Placental pericyte (primary cell): ENCODE results near the gene FADD. TPM values are rescaled to one million over a fixed set of nuclear protein-coding genes. Genes with fewer than 3 reads are reported as not detected.

ENCODE experiments used
- total RNA-seq: library from RNA; depleted of rRNA; stranded (reverse); fragments of >200 nt; gene quantifications from 2 replicates; pipeline ENCODE4 v1.2.3, GENCODE V29; 2012

FADD gene
- 45.5 and 65.4 TPM in 2 replicates for total RNA-seq

GRCh38 chr11:70202920-70203750, at the start of gene FADD:
Gene FADD (plus strand): TSS chr11:70203296. CDS start chr11:70203460, 164 bp downstream.

Other genes with a start within 250 kb of the FADD start
- gene ANO1, start 125.0 kb upstream of the FADD start, total RNA-seq = 1.3 TPM in 1 of 2 replicates, not detected in the other
- 58.4 and 79.4 TPM in 2 replicates for gene PPFIA1, start 67.4 kb downstream of the FADD start, total RNA-seq
- gene CTTN, start 195.2 kb downstream of the FADD start, total RNA-seq = 343 and 476 TPM in 2 replicates